ENCODE results near the gene TTLL8. TPM values are rescaled to one million over a fixed set of nuclear protein-coding genes. Genes with fewer than 3 reads are reported as not detected.
"Not testable (repeated sequence)": the region's sequence is repeated elsewhere in the genome, so short reads cannot be mapped to it uniquely, and the experiment has no call there.

The TTLL8 gene
- total RNA-seq, 1 experiment from 2014 or later = not detected

DNA sequence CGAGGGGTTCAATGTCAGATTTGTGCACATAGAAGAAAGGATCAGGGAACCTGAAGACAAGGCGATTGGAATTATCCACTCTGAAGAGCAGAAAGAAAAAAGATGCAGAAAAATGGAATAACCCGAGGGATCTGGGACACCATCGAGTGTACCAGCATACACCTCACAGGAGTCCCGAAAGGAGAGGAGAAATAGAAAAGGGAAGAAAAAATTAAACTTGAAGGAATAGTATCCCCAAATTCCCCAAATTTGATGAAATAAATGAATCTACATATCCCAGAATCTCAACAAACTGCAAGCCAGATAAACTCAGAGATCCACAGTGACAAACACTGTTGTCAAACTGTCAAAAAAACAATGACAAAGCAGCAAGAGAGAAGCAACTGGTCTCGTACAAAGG lies 66.9 kb downstream of the TTLL8 start:
- Mint-ChIP-seq H3K9me3 (peaks cover 35% of the 10 kb centered on the region), H3K27ac (no peak overlapping the region), H3K36me3 (peaks cover 18% of the 10 kb centered on the region), H3K4me1 (no peaks in the 10 kb centered on the region), H3K27me3 (ENCODE audit: low read depth) (peaks cover 34% of the 10 kb centered on the region), H3K4me3 (no peak overlapping the region)
- TF ChIP-seq IRF2 (CRISPR knock-in tag; IDR thresholded peaks at IDR 0.05; ENCODE audit: borderline replicate concordance, low read depth) (no peak), MYBL2 (CRISPR knock-in tag; IDR thresholded peaks at IDR 0.05) (no peak), CBFB (CRISPR knock-in tag; IDR thresholded peaks at IDR 0.05; ENCODE audit: low read depth) (no peak), E2F4 (CRISPR knock-in tag; IDR thresholded peaks at IDR 0.05; ENCODE audit: borderline replicate concordance, low read depth) (no peak), SOX15 (CRISPR knock-in tag; IDR thresholded peaks at IDR 0.05) (no peak), SMAD3 (CRISPR knock-in tag; IDR thresholded peaks at IDR 0.05; ENCODE audit: borderline replicate concordance) (no peak), ATF1 (CRISPR knock-in tag; IDR thresholded peaks at IDR 0.05) (no peak), ESRRA (CRISPR knock-in tag; IDR thresholded peaks at IDR 0.05; ENCODE audit: borderline replicate concordance) (no peak), FOXJ3 (CRISPR knock-in tag; IDR thresholded peaks at IDR 0.05; ENCODE audit: borderline replicate concordance) (no peak)
- TF ChIP-seq, protein P1, sequence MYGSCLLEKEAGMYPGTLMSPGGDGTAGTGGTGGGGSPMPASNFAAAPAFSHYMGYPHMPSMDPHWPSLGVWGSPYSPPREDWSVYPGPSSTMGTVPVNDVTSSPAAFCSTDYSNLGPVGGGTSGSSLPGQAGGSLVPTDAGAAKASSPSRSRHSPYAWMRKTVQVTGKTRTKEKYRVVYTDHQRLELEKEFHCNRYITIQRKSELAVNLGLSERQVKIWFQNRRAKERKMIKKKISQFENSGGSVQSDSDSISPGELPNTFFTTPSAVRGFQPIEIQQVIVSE (CRISPR knock-in tag; IDR thresholded peaks at IDR 0.05; ENCODE audit: borderline replicate concordance) = no peak
- TF ChIP-seq, protein P2, sequence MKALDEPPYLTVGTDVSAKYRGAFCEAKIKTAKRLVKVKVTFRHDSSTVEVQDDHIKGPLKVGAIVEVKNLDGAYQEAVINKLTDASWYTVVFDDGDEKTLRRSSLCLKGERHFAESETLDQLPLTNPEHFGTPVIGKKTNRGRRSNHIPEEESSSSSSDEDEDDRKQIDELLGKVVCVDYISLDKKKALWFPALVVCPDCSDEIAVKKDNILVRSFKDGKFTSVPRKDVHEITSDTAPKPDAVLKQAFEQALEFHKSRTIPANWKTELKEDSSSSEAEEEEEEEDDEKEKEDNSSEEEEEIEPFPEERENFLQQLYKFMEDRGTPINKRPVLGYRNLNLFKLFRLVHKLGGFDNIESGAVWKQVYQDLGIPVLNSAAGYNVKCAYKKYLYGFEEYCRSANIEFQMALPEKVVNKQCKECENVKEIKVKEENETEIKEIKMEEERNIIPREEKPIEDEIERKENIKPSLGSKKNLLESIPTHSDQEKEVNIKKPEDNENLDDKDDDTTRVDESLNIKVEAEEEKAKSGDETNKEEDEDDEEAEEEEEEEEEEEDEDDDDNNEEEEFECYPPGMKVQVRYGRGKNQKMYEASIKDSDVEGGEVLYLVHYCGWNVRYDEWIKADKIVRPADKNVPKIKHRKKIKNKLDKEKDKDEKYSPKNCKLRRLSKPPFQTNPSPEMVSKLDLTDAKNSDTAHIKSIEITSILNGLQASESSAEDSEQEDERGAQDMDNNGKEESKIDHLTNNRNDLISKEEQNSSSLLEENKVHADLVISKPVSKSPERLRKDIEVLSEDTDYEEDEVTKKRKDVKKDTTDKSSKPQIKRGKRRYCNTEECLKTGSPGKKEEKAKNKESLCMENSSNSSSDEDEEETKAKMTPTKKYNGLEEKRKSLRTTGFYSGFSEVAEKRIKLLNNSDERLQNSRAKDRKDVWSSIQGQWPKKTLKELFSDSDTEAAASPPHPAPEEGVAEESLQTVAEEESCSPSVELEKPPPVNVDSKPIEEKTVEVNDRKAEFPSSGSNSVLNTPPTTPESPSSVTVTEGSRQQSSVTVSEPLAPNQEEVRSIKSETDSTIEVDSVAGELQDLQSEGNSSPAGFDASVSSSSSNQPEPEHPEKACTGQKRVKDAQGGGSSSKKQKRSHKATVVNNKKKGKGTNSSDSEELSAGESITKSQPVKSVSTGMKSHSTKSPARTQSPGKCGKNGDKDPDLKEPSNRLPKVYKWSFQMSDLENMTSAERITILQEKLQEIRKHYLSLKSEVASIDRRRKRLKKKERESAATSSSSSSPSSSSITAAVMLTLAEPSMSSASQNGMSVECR (CRISPR knock-in tag; IDR thresholded peaks at IDR 0.05; ENCODE audit: borderline replicate concordance) = no peak
- ChIA-PET CTCF (no interaction called here), POLR2A (no interaction called here)
- DNase-seq (ENCODE audit: low spot score) = no peak
- no peak for ATAC-seq

DNA sequence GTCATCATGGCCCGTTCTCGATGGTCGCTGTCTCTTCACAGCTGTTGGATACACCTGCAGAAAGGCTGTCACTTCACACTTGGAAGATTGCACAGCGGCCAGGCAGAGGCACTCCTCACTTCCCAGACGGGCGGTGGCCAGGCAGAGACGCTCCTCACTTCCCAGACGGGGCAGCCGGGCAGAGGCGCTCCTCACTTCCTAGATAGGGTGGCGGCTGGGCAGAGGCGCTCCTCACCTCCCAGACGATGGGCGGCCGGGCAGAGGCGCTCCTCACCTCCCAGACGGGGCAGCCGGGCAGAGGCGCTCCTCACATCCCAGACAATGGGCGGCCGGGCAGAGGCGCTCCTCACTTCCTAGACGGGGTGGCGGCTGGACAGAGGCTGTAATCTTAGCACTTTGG lies 68.3 kb downstream of the TTLL8 start:
- POLR2A ChIA-PET; H3K27ac Mint-ChIP-seq; H3K4me3 Mint-ChIP-seq; ATAC-seq; DNase-seq (ENCODE audit: low spot score); H3K4me1 Mint-ChIP-seq: not testable (repeated sequence)
- CTCF ChIA-PET = interaction anchor here (0.9 kb wide), 1 partner anchor 41 kb away, joined by 3 read pairs; no protein-coding TSS in a partner anchor
- Mint-ChIP-seq H3K27me3 (ENCODE audit: low read depth) (peaks cover 48% of the 10 kb centered on the region), H3K9me3 (peaks cover 36% of the 10 kb centered on the region), H3K36me3 (peaks cover 18% of the 10 kb centered on the region)

GRCh38 chr22:49986325-49986724 lies 71.8 kb downstream of the TTLL8 start:
- Mint-ChIP-seq H3K4me1 (peaks cover 3% of the 10 kb centered on the region; the same call in 1 of the 2 replicates), H3K9me3 (peaks cover 32% of the 10 kb centered on the region), H3K36me3 (peaks cover 17% of the 10 kb centered on the region), H3K27me3 (ENCODE audit: low read depth) (peaks cover 61% of the 10 kb centered on the region), H3K27ac (no peak overlapping the region), H3K4me3 (no peak overlapping the region)
- CTCF ChIA-PET = no interaction called here
- TF ChIP-seq ZNF219 (CRISPR knock-in tag; IDR thresholded peaks at IDR 0.05; ENCODE audit: borderline replicate concordance) = no peak
- TF ChIP-seq TCF7 (CRISPR knock-in tag; IDR thresholded peaks at IDR 0.05; ENCODE audit: low read depth) = no peak
- no peak for TF ChIP-seq NR2C2 (CRISPR knock-in tag; IDR thresholded peaks at IDR 0.05)
- TF ChIP-seq HMGA2 (CRISPR knock-in tag; IDR thresholded peaks at IDR 0.05) = no peak
- no peak for TF ChIP-seq TP53 (CRISPR knock-in tag; IDR thresholded peaks at IDR 0.05)
- ATAC-seq (no peak), DNase-seq (ENCODE audit: low spot score) (no peak)
- POLR2A ChIA-PET = no interaction called here

Data from WTC11 (cell line).